Cardiac muscle cell (in vitro differentiated cells and primary cell): ENCODE data around the gene BRF1. TPM values are rescaled to one million over a fixed set of nuclear protein-coding genes. Genes with fewer than 3 reads are reported as not detected.

Experiments used
- DNase-seq, 2 donors: peaks; one replicate each; pipeline versions ENCODE4 v3.0.0 to v3.0.0-alpha.2; 2010 to 2017; ENCODE audit warnings: low read depth in 1 of 2, low spot score in 1 of 2
- H3K27ac ChIP-seq: fragments of 200-600 bp; sonication (generic); 2 replicates; pipeline ENCODE4 v1.5.1; 2016
- H3K27me3 ChIP-seq: fragments of 200-600 bp; sonication (generic); 2 replicates; pipeline ENCODE4 v1.6.0; 2016; ENCODE audit warnings: control low read depth
- H3K36me3 ChIP-seq: fragments of 200-600 bp; sonication (generic); 2 replicates; pipeline ENCODE4 v1.5.1; 2016; ENCODE audit warnings: control low read depth
- H3K4me1 ChIP-seq: fragments of 200-600 bp; sonication (generic); 2 replicates; pipeline ENCODE4 v1.8.1; 2017; ENCODE audit warnings: low read depth, mild to moderate bottlenecking, mixed run types
- H3K4me3 ChIP-seq: fragments of 200-600 bp; sonication (generic); 2 replicates; pipeline ENCODE4 v1.5.1; 2016; ENCODE audit warnings: mild to moderate bottlenecking
- H3K9me3 ChIP-seq: fragments of 200-600 bp; sonication (generic); 2 replicates; pipeline ENCODE4 v1.5.1; 2017; ENCODE audit warnings: low read depth, mild to moderate bottlenecking, control low read depth
- polyA plus RNA-seq: library from polyadenylated mRNA; unstranded; fragments of >200 nt; fragmentation: Nextera tagmentation; extraction: Ambion mirVana; gene quantifications from 2 replicates; pipeline ENCODE4 v1.2.1, GENCODE V29; 2016
- total RNA-seq: library from RNA; depleted of rRNA; stranded (reverse); fragments of >200 nt; gene quantifications from 2 replicates; pipeline ENCODE4 v1.2.3, GENCODE V29; 2016
- TF ChIP-seq, protein P1 (sequence below): IDR thresholded peaks from 2 replicates; pipeline ENCODE4 v1.5.1; 2012; ENCODE audit warnings: low read depth, mild to moderate bottlenecking, low read length

BRF1 gene
- total and polyA plus RNA-seq, 2 experiments from 2014 or later, result 26.6 to 82.2 TPM

DNA sequence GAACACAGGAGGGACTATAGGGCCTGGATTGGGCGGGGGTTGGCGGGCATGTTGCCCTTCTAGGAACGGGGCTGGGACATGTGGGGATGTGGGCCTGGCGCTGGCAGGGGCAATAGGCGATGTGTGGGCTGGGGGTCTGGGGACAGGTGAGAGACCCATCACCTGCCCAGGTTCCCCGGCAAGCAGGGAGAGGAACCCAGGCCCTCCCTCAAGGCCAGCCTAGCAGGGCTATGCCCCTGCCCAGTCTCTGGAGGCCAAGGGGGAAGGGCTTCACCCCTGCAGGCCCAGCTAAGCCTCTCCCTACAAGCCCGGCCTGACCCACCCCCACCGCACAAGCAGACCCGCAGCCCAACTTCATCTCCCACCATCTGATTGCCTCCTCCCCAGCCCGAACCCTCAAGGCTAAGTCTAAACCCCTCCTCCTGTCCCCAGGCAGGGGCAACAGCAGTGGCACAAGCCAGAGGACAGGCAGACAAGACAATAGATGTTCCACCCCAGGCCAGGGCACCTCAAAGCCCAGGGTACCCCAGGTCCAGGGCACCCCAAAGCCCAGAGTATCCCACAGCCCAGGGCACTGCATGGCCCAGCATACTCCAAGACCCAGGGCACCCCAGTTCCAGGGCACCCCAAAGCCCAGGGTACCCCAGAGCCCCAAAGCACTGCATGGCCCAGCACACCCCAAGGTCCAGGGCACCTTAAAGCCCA, 138.7 kb downstream of the BRF1 start:
- Histone ChIP-seq H3K9me3 (no peaks in the 10 kb centered on the region), H3K4me3 (no peak overlapping the region), H3K27ac (no peak overlapping the region), H3K27me3 (peaks cover 7% of the 10 kb centered on the region), H3K4me1 (no peaks in the 10 kb centered on the region), H3K36me3 (no peaks in the 10 kb centered on the region)
- TF ChIP-seq, protein P1, sequence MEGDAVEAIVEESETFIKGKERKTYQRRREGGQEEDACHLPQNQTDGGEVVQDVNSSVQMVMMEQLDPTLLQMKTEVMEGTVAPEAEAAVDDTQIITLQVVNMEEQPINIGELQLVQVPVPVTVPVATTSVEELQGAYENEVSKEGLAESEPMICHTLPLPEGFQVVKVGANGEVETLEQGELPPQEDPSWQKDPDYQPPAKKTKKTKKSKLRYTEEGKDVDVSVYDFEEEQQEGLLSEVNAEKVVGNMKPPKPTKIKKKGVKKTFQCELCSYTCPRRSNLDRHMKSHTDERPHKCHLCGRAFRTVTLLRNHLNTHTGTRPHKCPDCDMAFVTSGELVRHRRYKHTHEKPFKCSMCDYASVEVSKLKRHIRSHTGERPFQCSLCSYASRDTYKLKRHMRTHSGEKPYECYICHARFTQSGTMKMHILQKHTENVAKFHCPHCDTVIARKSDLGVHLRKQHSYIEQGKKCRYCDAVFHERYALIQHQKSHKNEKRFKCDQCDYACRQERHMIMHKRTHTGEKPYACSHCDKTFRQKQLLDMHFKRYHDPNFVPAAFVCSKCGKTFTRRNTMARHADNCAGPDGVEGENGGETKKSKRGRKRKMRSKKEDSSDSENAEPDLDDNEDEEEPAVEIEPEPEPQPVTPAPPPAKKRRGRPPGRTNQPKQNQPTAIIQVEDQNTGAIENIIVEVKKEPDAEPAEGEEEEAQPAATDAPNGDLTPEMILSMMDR, result no peak
- DNase-seq, result no peak

DNA sequence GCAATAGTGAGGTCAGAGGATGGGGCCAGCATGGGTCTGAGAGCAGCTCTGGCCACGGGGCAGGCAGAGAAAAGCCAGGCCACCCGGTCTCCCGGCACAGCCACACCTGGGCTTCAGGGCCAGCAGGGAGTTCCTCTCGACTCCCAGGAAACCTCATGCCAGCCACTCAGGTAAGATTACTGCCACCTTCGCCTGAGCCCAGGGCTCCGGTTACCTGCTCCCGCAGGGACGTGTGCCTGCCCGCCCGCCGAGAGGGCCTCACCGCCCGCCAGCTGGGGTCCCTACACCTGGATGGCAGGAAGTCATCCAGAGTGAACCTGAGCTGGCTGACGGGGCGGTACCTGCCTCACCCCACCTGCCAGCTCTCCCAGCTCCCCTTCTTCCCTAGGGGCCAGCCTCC, 139.5 kb downstream of the BRF1 start:
- Histone ChIP-seq H3K27ac (no peak overlapping the region), H3K9me3 (no peaks in the 10 kb centered on the region), H3K4me3 (no peak overlapping the region), H3K36me3 (no peaks in the 10 kb centered on the region), H3K27me3 (peaks cover 6% of the 10 kb centered on the region), H3K4me1 (no peaks in the 10 kb centered on the region)
- TF ChIP-seq, protein P1, result no peak
- DNase-seq, result no peak

DNA sequence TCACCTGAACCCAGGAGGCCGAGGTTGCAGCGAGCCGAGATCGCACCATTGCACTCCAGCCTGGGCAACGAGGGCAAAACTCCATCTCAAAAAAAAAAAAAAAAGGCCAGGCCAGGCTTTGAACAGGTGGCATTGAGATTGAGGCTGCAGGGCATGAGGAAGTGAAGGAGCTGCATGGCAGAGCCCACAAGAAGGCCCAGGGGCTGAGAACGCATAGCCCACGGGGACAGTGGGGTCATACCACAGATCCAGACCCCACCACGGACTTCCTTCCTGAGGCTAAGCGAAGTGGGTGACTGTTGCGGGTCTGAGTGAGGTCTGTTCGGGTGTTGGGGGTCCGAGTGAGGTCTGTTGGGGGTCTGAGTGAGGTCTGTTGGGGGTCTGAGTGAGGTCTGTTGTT, 140.0 kb downstream of the BRF1 start:
- H3K27ac ChIP-seq, result no peak overlapping the region
- no peak for DNase-seq
- TF ChIP-seq, protein P1, result no peak
- H3K9me3 ChIP-seq, result no peaks in the 10 kb centered on the region
- no peak overlapping the region for H3K4me3 ChIP-seq
- peaks cover 1% of the 10 kb centered on the region for H3K27me3 ChIP-seq
- no peaks in the 10 kb centered on the region for H3K36me3 ChIP-seq
- H3K4me1 ChIP-seq, result no peaks in the 10 kb centered on the region

DNA sequence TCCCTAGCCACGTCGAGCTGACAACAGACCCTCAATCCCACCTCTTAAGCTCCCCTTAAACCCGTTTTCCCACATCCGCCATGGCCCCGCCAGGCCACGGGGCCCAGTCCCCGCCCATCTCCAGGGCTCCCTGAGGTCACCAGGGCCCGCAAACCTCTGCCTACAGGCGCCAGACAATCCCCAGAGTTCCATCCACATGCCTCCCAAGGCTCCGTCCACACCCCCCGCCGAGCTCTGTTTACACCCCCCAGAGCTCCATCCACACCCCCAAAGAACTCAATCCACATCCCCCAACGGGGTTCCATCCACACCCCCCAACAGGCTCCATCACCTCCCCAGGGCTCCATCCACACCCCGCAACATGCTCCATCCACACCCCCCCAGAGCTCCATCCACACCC, 141.5 kb downstream of the BRF1 start:
- H3K36me3 ChIP-seq, result no peaks in the 10 kb centered on the region
- no peak for DNase-seq
- no peak overlapping the region for H3K27ac ChIP-seq
- H3K27me3 ChIP-seq, result no peaks in the 10 kb centered on the region
- no peaks in the 10 kb centered on the region for H3K9me3 ChIP-seq
- TF ChIP-seq, protein P1, result no peak
- no peaks in the 10 kb centered on the region for H3K4me1 ChIP-seq
- H3K4me3 ChIP-seq, result no peak overlapping the region

Other genes with a start within 250 kb of the BRF1 start
- gene GPR132, start 235.6 kb downstream of the BRF1 start, total RNA-seq, result 1.2 and 2.0 TPM in 2 replicates
- 1.0 TPM in 2 replicates for gene GPR132, start 235.6 kb downstream of the BRF1 start, polyA plus RNA-seq
- 23.1 and 30.7 TPM in 2 replicates for gene JAG2, start 132.2 kb downstream of the BRF1 start, total RNA-seq
- 12.4 and 21.1 TPM in 2 replicates for gene JAG2, start 132.2 kb downstream of the BRF1 start, polyA plus RNA-seq
- 33.2 and 41.3 TPM in 2 replicates for gene NUDT14, start 119.7 kb downstream of the BRF1 start, total RNA-seq
- gene NUDT14, start 119.7 kb downstream of the BRF1 start, polyA plus RNA-seq, result 64.3 and 74.4 TPM in 2 replicates
- gene BTBD6, start 52.5 kb downstream of the BRF1 start, total RNA-seq, result 19.2 and 20.9 TPM in 2 replicates
- 14.4 and 20.3 TPM in 2 replicates for gene BTBD6, start 52.5 kb downstream of the BRF1 start, polyA plus RNA-seq
- 96.3 and 144 TPM in 2 replicates for gene PACS2, start 13.7 kb upstream of the BRF1 start, total RNA-seq
- gene PACS2, start 13.7 kb upstream of the BRF1 start, polyA plus RNA-seq, result 66.1 and 79.1 TPM in 2 replicates
- 2.5 and 3.7 TPM in 2 replicates for gene TEX22, start 97.5 kb upstream of the BRF1 start, total RNA-seq
- 3.0 and 4.1 TPM in 2 replicates for gene TEX22, start 97.5 kb upstream of the BRF1 start, polyA plus RNA-seq
- gene MTA1, start 118.8 kb upstream of the BRF1 start, total RNA-seq, result 136 and 208 TPM in 2 replicates
- 110 and 149 TPM in 2 replicates for gene MTA1, start 118.8 kb upstream of the BRF1 start, polyA plus RNA-seq
- gene CRIP2, start 173.8 kb upstream of the BRF1 start, total RNA-seq, result 804 and 1,173 TPM in 2 replicates
- gene CRIP2, start 173.8 kb upstream of the BRF1 start, polyA plus RNA-seq, result 1,364 and 1,845 TPM in 2 replicates
- 46.9 and 51.1 TPM in 2 replicates for gene CRIP1, start 185.9 kb upstream of the BRF1 start, total RNA-seq
- gene CRIP1, start 185.9 kb upstream of the BRF1 start, polyA plus RNA-seq, result 196 and 203 TPM in 2 replicates
- 32.0 and 33.0 TPM in 2 replicates for gene TEDC1, start 190.2 kb upstream of the BRF1 start, total RNA-seq
- gene TEDC1, start 190.2 kb upstream of the BRF1 start, polyA plus RNA-seq, result 27.4 and 27.6 TPM in 2 replicates
- gene TMEM121, start 225.6 kb upstream of the BRF1 start, total RNA-seq, result 6.8 and 8.8 TPM in 2 replicates
- gene TMEM121, start 225.6 kb upstream of the BRF1 start, polyA plus RNA-seq, result 4.4 and 6.4 TPM in 2 replicates